PC-3 (cell line): Measurements from ENCODE around the gene MLKL. TPM values are rescaled to one million over a fixed set of nuclear protein-coding genes. Genes with fewer than 3 reads are reported as not detected.
A peak's percentile ranks its signal among the peaks of the same experiment; 100 is the strongest.

Experiments
- ATAC-seq: fragments of 200-7000 bp; cut with Tn5 transposase; 2 replicates; pipeline ENCODE4 v1.9.1; 2020; ENCODE audit warnings: mild to moderate bottlenecking, moderate library complexity
- BruUV-seq: library from RNA; stranded (reverse); fragments of 400-500 nt; replicated peaks from 2 replicates; lab custom pipeline; 2021; lab: Mats Ljungman, UMichigan
- CTCF ChIA-PET: fragments of 300-600 bp; sonication (Branson Sonifier 250); formaldehyde crosslinking; loops from one replicate; lab custom pipeline; 2022; ENCODE audit warnings: antibody characterized with exemption; lab: Charles Lee
- POLR2A ChIA-PET: fragments of 300-600 bp; sonication (Branson Sonifier 250); formaldehyde crosslinking; loops from one replicate; lab custom pipeline; 2022; ENCODE audit warnings: antibody characterized with exemption; ENCODE audit not compliant: unreplicated experiment; lab: Charles Lee
- DNase-seq: peaks from one replicate; pipeline ENCODE4 v3.0.0-alpha.2; 2015
- H2AFZ ChIP-seq: fragments of 300-600 bp; sonication (generic); 2 replicates; pipeline ENCODE4 v1.6.0; 2016; ENCODE audit warnings: antibody characterized with exemption, low read length
- H3F3A ChIP-seq: fragments of 300-600 bp; sonication (generic); one replicate; pipeline ENCODE4 v1.6.0; 2017; ENCODE audit warnings: antibody characterized with exemption, low read length, control low read depth, mild to moderate bottlenecking; ENCODE audit not compliant: unreplicated experiment
- H3K27ac ChIP-seq: fragments of 300-600 bp; sonication (generic); 2 replicates; pipeline ENCODE4 v1.5.1; 2016; ENCODE audit warnings: mild to moderate bottlenecking, low read length
- H3K27me3 ChIP-seq: fragments of 300-600 bp; sonication (generic); 2 replicates; pipeline ENCODE4 v1.6.1; 2016; ENCODE audit warnings: low read length, mixed read lengths
- H3K36me3 ChIP-seq: fragments of 300-600 bp; sonication (generic); 2 replicates; pipeline ENCODE4 v1.6.1; 2016; ENCODE audit warnings: low read depth, mixed run types, low read length, mixed read lengths
- H3K4me1 ChIP-seq: fragments of 300-600 bp; sonication (generic); 2 replicates; pipeline ENCODE4 v1.5.1; 2016; ENCODE audit warnings: low read length; ENCODE audit not compliant: insufficient read depth
- H3K4me2 ChIP-seq: fragments of 300-600 bp; sonication (generic); 2 replicates; pipeline ENCODE4 v1.6.0; 2016; ENCODE audit warnings: low read length
- H3K4me3 ChIP-seq: fragments of 300-600 bp; sonication (generic); 2 replicates; pipeline ENCODE4 v1.5.1; 2016; ENCODE audit warnings: mild to moderate bottlenecking, low read length, mixed read lengths
- H3K79me2 ChIP-seq: fragments of 300-600 bp; sonication (generic); 2 replicates; pipeline ENCODE4 v1.6.1; 2017; ENCODE audit warnings: low read length, mixed read lengths
- H3K9ac ChIP-seq: fragments of 300-600 bp; sonication (generic); 2 replicates; pipeline ENCODE4 v1.6.0; 2016; ENCODE audit warnings: mild to moderate bottlenecking, low read length
- H3K9me2 ChIP-seq: fragments of 300-600 bp; sonication (generic); replicated peaks from 2 replicates; pipeline ENCODE4 v1.6.1; 2016; ENCODE audit warnings: mixed run types, low read length, mixed read lengths
- H3K9me3 ChIP-seq: fragments of 300-600 bp; sonication (generic); 2 replicates; pipeline ENCODE4 v1.6.1; 2016; ENCODE audit warnings: low read length, mixed read lengths
- H4K20me1 ChIP-seq: fragments of 300-600 bp; sonication (generic); 2 replicates; pipeline ENCODE4 v1.6.1; 2016; ENCODE audit warnings: low read length, mixed read lengths
- CTCF ChIP-seq: fragments of 300-600 bp; sonication (generic); conservative IDR thresholded peaks from 2 replicates; pipeline ENCODE4 v1.5.1; 2017; ENCODE audit warnings: antibody characterized with exemption, low read depth, mild to moderate bottlenecking, low read length
- EZH2 ChIP-seq: fragments of 300-600 bp; sonication (generic); IDR thresholded peaks from one replicate; pipeline ENCODE4 v1.6.1; 2017; ENCODE audit warnings: antibody characterized with exemption, mild to moderate bottlenecking, low read length; ENCODE audit not compliant: unreplicated experiment
- EZH2phosphoT487 ChIP-seq: fragments of 300-600 bp; sonication (generic); IDR thresholded peaks from 2 replicates; pipeline ENCODE4 v1.6.1; 2018; ENCODE audit warnings: mild to moderate bottlenecking, antibody characterized with exemption, low read length, borderline replicate concordance
- intact Hi-C: fragments of 100-400 bp; cut with micrococcal nuclease; formaldehyde crosslinking; loops from 2 replicates; pipeline ENCODE4 v1.9.0; 2023
- total RNA-seq: library from RNA; depleted of rRNA; stranded (reverse); fragments of >200 nt; gene quantifications from 2 replicates; pipeline ENCODE4 v1.2.3, GENCODE V29; 2014

Gene MLKL
- total RNA-seq, 1 experiment from 2014 or later, result 30.9 TPM

- Histone ChIP-seq H3K9ac (peak overlapping the region; percentile 99), H3K9me2 (no peaks in the 10 kb centered on the region), H3K79me2 (peaks cover 45% of the 10 kb centered on the region), H3K4me2 (peak overlapping the region; percentile 82), H3K36me3 (peaks cover 19% of the 10 kb centered on the region), H3K4me3 (peak overlapping the region; percentile 98), H3K27ac (no peak overlapping the region), H3K9me3 (no peaks in the 10 kb centered on the region), H2AFZ (peak overlapping the region; percentile 99), H3K4me1 (no peaks in the 10 kb centered on the region; the same call in 1 of the 2 replicates), H3F3A (no peaks in the 10 kb centered on the region), H4K20me1 (peaks cover 14% of the 10 kb centered on the region), H3K27me3 (no peaks in the 10 kb centered on the region)
- CTCF ChIA-PET, result interaction anchor here (0.5 kb wide), 2 partner anchors 185 to 195 kb away, joined by 3 to 6 read pairs; no protein-coding TSS in a partner anchor
- DNase-seq (no peak), ATAC-seq (no peak)
- intact Hi-C loops, result loop anchor here (2.0 kb wide), 1 partner anchor 34 kb away; the partner anchor contains the start of gene MLKL
- no peak for TF ChIP-seq EZH2phosphoT487
- BruUV-seq, result TSS peak; percentile 67
- POLR2A ChIA-PET, result interaction anchor here (0.5 kb wide), 1 partner anchor 66 kb away, joined by 15 read pairs; no protein-coding TSS in a partner anchor
These were observed 33.4 kb downstream of the MLKL start for GRCh38 chr16:74667255-74667700.

- peak within 1 kb of the TSS; percentile 70 for H3K27ac ChIP-seq
- H3K4me2 ChIP-seq, result peak within 1 kb of the TSS; percentile 89
- H3K9me3 ChIP-seq, result no peaks in the 10 kb centered on the region
- H3K4me1 ChIP-seq, result no peaks in the 10 kb centered on the region; the same call in 1 of the 2 replicates
- H3K79me2 ChIP-seq, result peaks cover 51% of the 10 kb centered on the region
- no peaks in the 10 kb centered on the region for H3K27me3 ChIP-seq
- H3F3A ChIP-seq, result no peaks in the 10 kb centered on the region
- ChIA-PET POLR2A (interaction anchor here (0.5 kb wide), 1 partner anchor 66 kb away, joined by 15 read pairs; no protein-coding TSS in a partner anchor), CTCF (interaction anchor here (0.5 kb wide), 2 partner anchors 186 to 196 kb away, joined by 3 to 6 read pairs; no protein-coding TSS in a partner anchor)
- ATAC-seq (peak; percentile 100), DNase-seq (peak; percentile 96)
- no peak for TF ChIP-seq EZH2
- no peak for TF ChIP-seq CTCF
- TF ChIP-seq EZH2phosphoT487, result no peak
- intact Hi-C loops, result loop anchor here (2.0 kb wide), 1 partner anchor 34 kb away; the partner anchor contains the start of gene MLKL
- H2AFZ ChIP-seq, result peak within 1 kb of the TSS; percentile 99
- peak within 1 kb of the TSS; percentile 99 for H3K9ac ChIP-seq
- BruUV-seq, result no TSS peak
- peak within 1 kb of the TSS; percentile 98 for H3K4me3 ChIP-seq
- peaks cover 21% of the 10 kb centered on the region for H3K36me3 ChIP-seq
- no peaks in the 10 kb centered on the region for H3K9me2 ChIP-seq
- H4K20me1 ChIP-seq, result peaks cover 19% of the 10 kb centered on the region
These were observed 34.0 kb downstream of the MLKL start, which contains the start of gene RFWD3 for GRCh38 chr16:74666425-74667254. RFWD3 (minus strand) TSS chr16:74666877; CDS start chr16:74661449, 5,428 bp downstream.

GRCh38 chr16:74666010-74666421 lies 34.6 kb downstream of the MLKL start:
- peaks cover 28% of the 10 kb centered on the region for H3K36me3 ChIP-seq
- peak overlapping the region; percentile 99 for H3K9ac ChIP-seq
- H3K9me2 ChIP-seq, result no peaks in the 10 kb centered on the region
- TF ChIP-seq CTCF (no peak), EZH2 (no peak), EZH2phosphoT487 (no peak)
- ChIA-PET CTCF (no interaction called here), POLR2A (no interaction called here)
- no peaks in the 10 kb centered on the region for H3K9me3 ChIP-seq
- intact Hi-C loops, result loop anchor here (2.0 kb wide), 1 partner anchor 35 kb away; the partner anchor contains the start of gene MLKL
- peaks cover 57% of the 10 kb centered on the region for H3K79me2 ChIP-seq
- H3K4me2 ChIP-seq, result peak overlapping the region; percentile 89
- peak overlapping the region; percentile 65; the same call in 1 of the 2 replicates for H2AFZ ChIP-seq
- no peaks in the 10 kb centered on the region for H3F3A ChIP-seq
- H3K27me3 ChIP-seq, result no peaks in the 10 kb centered on the region
- H3K4me1 ChIP-seq, result no peaks in the 10 kb centered on the region; the same call in 1 of the 2 replicates
- DNase-seq, result no peak
- peak overlapping the region; percentile 98 for H3K4me3 ChIP-seq
- peaks cover 25% of the 10 kb centered on the region for H4K20me1 ChIP-seq
- H3K27ac ChIP-seq, result peak overlapping the region; percentile 70
- no peak for ATAC-seq
- TSS peak; percentile 34 for BruUV-seq
